DMS114 treated with DMSO at 0.1 percent for 48 hours (cell line): Measurements from ENCODE around the gene C6orf89.

Experiments used
- DNase-seq: peaks from one replicate; lab custom pipeline; 2025; ENCODE audit not compliant: unreplicated experiment; lab: John Stamatoyannopoulos, UW

The C6orf89 gene

GRCh38 chr6:36967301-36967700 is 81.5 kb downstream of the C6orf89 start:
- DNase-seq: no peak

- no peak for DNase-seq
Observed at GRCh38 chr6:36967757-36968156, 82.0 kb downstream of the C6orf89 start.

- DNase-seq: no peak
Observed at GRCh38 chr6:36968266-36968977, 82.7 kb downstream of the C6orf89 start.

- DNase-seq: no peak
Observed at GRCh38 chr6:36969240-36969691, 83.5 kb downstream of the C6orf89 start.

GRCh38 chr6:36969988-36970891 is 84.5 kb downstream of the C6orf89 start:
- no peak for DNase-seq

GRCh38 chr6:36970892-36971842 is 85.4 kb downstream of the C6orf89 start:
- DNase-seq: no peak

GRCh38 chr6:36971921-36972673 is 86.3 kb downstream of the C6orf89 start:
- DNase-seq: no peak

- DNase-seq: no peak
Observed at GRCh38 chr6:36973190-36973589, 87.4 kb downstream of the C6orf89 start.

GRCh38 chr6:36973647-36974046 is 87.9 kb downstream of the C6orf89 start:
- no peak for DNase-seq

GRCh38 chr6:36975231-36976006 is 89.7 kb downstream of the C6orf89 start:
- no peak for DNase-seq

- DNase-seq: no peak
Observed at GRCh38 chr6:36976007-36976264, 90.2 kb downstream of the C6orf89 start.

GRCh38 chr6:36976509-36976908 is 90.8 kb downstream of the C6orf89 start:
- no peak for DNase-seq

GRCh38 chr6:36976931-36977330 is 91.2 kb downstream of the C6orf89 start:
- DNase-seq: no peak

- DNase-seq: no peak
Observed at GRCh38 chr6:36977470-36977941, 91.8 kb downstream of the C6orf89 start.
